Esophagus squamous epithelium (tissue), 4 donors: ENCODE data around the gene MAP4K4.

Experiments
- POLR2A ChIP-seq, 4 donors: fragments of 450-650 bp; IDR thresholded peaks; one replicate each; pipeline ENCODE4 v1.6.1; 2017; ENCODE audit warnings: antibody characterized with exemption in 4 of 4, mild to moderate bottlenecking in 4 of 4, moderate library complexity in 3 of 4
- TF ChIP-seq, protein P1 (sequence below), 6 experiments: fragments of 450-650 bp in 4 of 6; fragments of 200-600 bp in 2 of 6; sonication (generic) in 2 of 6; IDR thresholded peaks; one replicate each; pipeline ENCODE4 v1.5.1; 2016 to 2019; ENCODE audit warnings: antibody characterized with exemption in 6 of 6, mild to moderate bottlenecking in 4 of 6, moderate library complexity in 4 of 6

DNA sequence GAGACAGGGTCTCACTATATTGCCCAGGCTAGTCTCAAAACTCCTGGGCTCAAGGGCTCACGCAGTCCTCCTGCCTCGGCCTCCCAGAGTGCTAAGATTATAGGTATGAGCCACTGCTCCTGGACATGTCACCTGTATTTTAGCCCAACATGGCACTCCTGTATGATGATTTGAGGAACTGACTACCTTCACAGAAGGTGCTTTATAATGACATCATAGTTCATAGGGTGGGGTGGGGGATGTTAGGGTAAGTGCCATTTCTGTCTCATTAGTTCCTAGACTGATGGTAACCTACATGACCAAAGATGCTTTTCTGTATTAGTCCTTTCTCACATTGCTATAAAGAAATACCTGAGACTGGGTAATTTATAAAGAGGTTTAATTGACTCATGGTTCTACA lies 109.7 kb downstream of the MAP4K4 start:
- TF ChIP-seq, protein P1, sequence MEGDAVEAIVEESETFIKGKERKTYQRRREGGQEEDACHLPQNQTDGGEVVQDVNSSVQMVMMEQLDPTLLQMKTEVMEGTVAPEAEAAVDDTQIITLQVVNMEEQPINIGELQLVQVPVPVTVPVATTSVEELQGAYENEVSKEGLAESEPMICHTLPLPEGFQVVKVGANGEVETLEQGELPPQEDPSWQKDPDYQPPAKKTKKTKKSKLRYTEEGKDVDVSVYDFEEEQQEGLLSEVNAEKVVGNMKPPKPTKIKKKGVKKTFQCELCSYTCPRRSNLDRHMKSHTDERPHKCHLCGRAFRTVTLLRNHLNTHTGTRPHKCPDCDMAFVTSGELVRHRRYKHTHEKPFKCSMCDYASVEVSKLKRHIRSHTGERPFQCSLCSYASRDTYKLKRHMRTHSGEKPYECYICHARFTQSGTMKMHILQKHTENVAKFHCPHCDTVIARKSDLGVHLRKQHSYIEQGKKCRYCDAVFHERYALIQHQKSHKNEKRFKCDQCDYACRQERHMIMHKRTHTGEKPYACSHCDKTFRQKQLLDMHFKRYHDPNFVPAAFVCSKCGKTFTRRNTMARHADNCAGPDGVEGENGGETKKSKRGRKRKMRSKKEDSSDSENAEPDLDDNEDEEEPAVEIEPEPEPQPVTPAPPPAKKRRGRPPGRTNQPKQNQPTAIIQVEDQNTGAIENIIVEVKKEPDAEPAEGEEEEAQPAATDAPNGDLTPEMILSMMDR (IDR thresholded peaks at IDR 0.05), result no peak
- TF ChIP-seq POLR2A (IDR thresholded peaks at IDR 0.05), result no peak
